AG09319 (cell line): ENCODE measurements around the gene NSD1.

Source experiments
- DNase-seq: peaks from one replicate; pipeline ENCODE4 v3.0.0-alpha.2; 2010; ENCODE audit warnings: low read depth; ENCODE audit errors: extremely low read depth
- CTCF ChIP-seq: IDR thresholded peaks from 2 replicates; pipeline ENCODE4 v1.5.1; 2011; ENCODE audit warnings: low read depth, mild to moderate bottlenecking, inconsistent platforms, low read length, moderate library complexity

NSD1 gene

GRCh38 chr5:177328545-177329231, 195.1 kb downstream of the NSD1 start:
- no peak for DNase-seq
- no peak for TF ChIP-seq CTCF

- DNase-seq: no peak
- no peak for TF ChIP-seq CTCF
These were observed 196.3 kb downstream of the NSD1 start for GRCh38 chr5:177329883-177330282.

GRCh38 chr5:177330991-177331842, 197.6 kb downstream of the NSD1 start:
- no peak for TF ChIP-seq CTCF
- DNase-seq: no peak

- no peak for TF ChIP-seq CTCF
- DNase-seq: no peak
These were observed 198.7 kb downstream of the NSD1 start for GRCh38 chr5:177332031-177332895.

GRCh38 chr5:177332896-177333260, 199.3 kb downstream of the NSD1 start:
- TF ChIP-seq CTCF: no peak
- DNase-seq: no peak

- TF ChIP-seq CTCF: no peak
These were observed 200.0 kb downstream of the NSD1 start for GRCh38 chr5:177333420-177334154.

More at GRCh38 chr5:177333420-177334154, 200.0 kb downstream of the NSD1 start:
- DNase-seq: no peak
